HG02588 (cell line): ENCODE results near the gene TTLL13.
"Not testable (repeated sequence)": the region's sequence is repeated elsewhere in the genome, so short reads cannot be mapped to it uniquely, and the experiment has no call there.

Experiments used
- ATAC-seq: cut with Tn5 transposase; IDR thresholded peaks from one replicate; pipeline ENCODE4 v1.9.1; 2021; ENCODE audit warnings: mild to moderate bottlenecking, moderate library complexity; ENCODE audit not compliant: unreplicated experiment

TTLL13 gene

GRCh38 chr15:90280743-90281142 lies 31.4 kb downstream of the TTLL13 start:
- not testable (repeated sequence) for ATAC-seq

- ATAC-seq: not testable (repeated sequence)
Observed at GRCh38 chr15:90281637-90282036, 32.3 kb downstream of the TTLL13 start.

- no peak for ATAC-seq
Observed at GRCh38 chr15:90286678-90287077, 37.3 kb downstream of the TTLL13 start.

GRCh38 chr15:90287101-90287500 lies 37.7 kb downstream of the TTLL13 start:
- no peak for ATAC-seq

- ATAC-seq: no peak
Observed at GRCh38 chr15:90287946-90288345, 38.6 kb downstream of the TTLL13 start.

GRCh38 chr15:90291679-90292356 lies 42.5 kb downstream of the TTLL13 start:
- no peak for ATAC-seq

GRCh38 chr15:90293040-90293810 lies 43.9 kb downstream of the TTLL13 start:
- ATAC-seq: not testable (repeated sequence)

GRCh38 chr15:90294159-90294558 lies 44.8 kb downstream of the TTLL13 start:
- ATAC-seq: no peak

GRCh38 chr15:90294601-90295269 lies 45.4 kb downstream of the TTLL13 start:
- ATAC-seq: no peak

GRCh38 chr15:90295270-90295648 lies 45.9 kb downstream of the TTLL13 start:
- no peak for ATAC-seq

- not testable (repeated sequence) for ATAC-seq
Observed at GRCh38 chr15:90296316-90296884, 47.0 kb downstream of the TTLL13 start.

GRCh38 chr15:90297021-90297420 lies 47.7 kb downstream of the TTLL13 start:
- ATAC-seq: no peak

- ATAC-seq: no peak
Observed at GRCh38 chr15:90300541-90300940, 51.2 kb downstream of the TTLL13 start.

- ATAC-seq: peak; percentile 50
Observed at GRCh38 chr15:90300988-90301706, 51.8 kb downstream of the TTLL13 start.

- no peak for ATAC-seq
Observed at GRCh38 chr15:90301707-90302300, 52.4 kb downstream of the TTLL13 start.

- ATAC-seq: not testable (repeated sequence)
Observed at GRCh38 chr15:90305355-90305754, 56.0 kb downstream of the TTLL13 start.

GRCh38 chr15:90305932-90306331 lies 56.6 kb downstream of the TTLL13 start:
- no peak for ATAC-seq

- ATAC-seq: no peak
Observed at GRCh38 chr15:90306560-90306959, 57.2 kb downstream of the TTLL13 start.

GRCh38 chr15:90307661-90308060 lies 58.3 kb downstream of the TTLL13 start:
- no peak for ATAC-seq

- no peak for ATAC-seq
Observed at GRCh38 chr15:90309020-90309419, 59.7 kb downstream of the TTLL13 start.
